ENCODE data around the gene TMEM132C.

TMEM132C gene

DNA sequence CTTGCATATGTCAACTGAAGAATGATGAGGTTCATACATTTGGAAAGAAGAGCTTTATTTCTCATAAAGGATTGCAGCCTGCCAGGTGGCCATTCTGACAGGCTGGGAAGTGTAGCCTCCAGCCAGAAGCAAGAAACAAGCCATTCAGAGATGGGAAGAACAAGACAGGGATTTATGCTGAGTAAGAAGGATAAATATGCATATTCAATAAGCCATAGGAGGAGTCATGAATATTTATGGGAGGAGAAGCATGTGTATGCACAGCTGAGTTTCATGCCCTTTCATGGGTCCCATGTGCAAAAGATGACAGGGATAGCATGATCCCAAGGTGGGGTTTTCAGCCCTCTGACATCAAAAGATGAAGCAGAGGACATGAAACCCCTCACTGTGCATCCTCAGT, 269.8 kb downstream of the TMEM132C start (continued):
- TF ChIP-seq, protein P1, sequence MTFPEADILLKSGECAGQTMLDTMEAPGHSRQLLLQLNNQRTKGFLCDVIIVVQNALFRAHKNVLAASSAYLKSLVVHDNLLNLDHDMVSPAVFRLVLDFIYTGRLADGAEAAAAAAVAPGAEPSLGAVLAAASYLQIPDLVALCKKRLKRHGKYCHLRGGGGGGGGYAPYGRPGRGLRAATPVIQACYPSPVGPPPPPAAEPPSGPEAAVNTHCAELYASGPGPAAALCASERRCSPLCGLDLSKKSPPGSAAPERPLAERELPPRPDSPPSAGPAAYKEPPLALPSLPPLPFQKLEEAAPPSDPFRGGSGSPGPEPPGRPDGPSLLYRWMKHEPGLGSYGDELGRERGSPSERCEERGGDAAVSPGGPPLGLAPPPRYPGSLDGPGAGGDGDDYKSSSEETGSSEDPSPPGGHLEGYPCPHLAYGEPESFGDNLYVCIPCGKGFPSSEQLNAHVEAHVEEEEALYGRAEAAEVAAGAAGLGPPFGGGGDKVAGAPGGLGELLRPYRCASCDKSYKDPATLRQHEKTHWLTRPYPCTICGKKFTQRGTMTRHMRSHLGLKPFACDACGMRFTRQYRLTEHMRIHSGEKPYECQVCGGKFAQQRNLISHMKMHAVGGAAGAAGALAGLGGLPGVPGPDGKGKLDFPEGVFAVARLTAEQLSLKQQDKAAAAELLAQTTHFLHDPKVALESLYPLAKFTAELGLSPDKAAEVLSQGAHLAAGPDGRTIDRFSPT (tag by site-specific recombination; IDR thresholded peaks at IDR 0.05): no peak

DNA sequence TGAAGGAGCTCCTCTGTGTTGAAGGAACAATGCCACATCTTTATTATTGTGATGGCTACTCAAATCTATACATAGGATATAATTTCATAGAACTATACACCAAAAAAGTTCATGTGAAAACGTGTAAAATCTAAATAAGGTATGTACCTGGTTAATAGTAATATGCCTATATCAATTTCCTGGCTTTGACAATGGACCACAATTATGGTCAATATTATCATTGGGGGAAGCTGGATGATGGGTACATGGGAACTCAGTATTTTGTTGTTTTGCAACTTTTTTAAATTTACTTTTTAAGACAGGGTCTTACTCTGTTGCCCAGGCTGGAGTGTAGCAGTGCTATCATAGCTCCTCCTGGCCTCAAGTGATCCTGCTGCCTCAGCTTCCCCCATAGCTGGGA, 270.7 kb downstream of the TMEM132C start:
- no peaks in the 10 kb centered on the region for H3K4me1 ChIP-seq (ENCODE audit: control insufficient read depth, insufficient read depth, low read length)
- H3K36me3 ChIP-seq (ENCODE audit: control insufficient read depth in 2 of 2, insufficient read depth in 1 of 2, low read length in 2 of 2): no peaks in the 10 kb centered on the region
- H3K27ac ChIP-seq (ENCODE audit: extremely low read depth, low read depth, low read length): no peak overlapping the region
- ChIA-PET CTCF (interaction anchor here (0.5 kb wide), 1 partner anchor 1239 kb away, joined by 3 read pairs; no protein-coding TSS in a partner anchor), POLR2A (no interaction called here)
- no peaks in the 10 kb centered on the region for H3K9me3 ChIP-seq (ENCODE audit: control insufficient read depth, insufficient read depth, low read depth, low read length)
- TF ChIP-seq ZNF138 (tag by site-specific recombination; IDR thresholded peaks at IDR 0.05; ENCODE audit: borderline replicate concordance): no peak
- peak; percentile 90 for TF ChIP-seq ZNF529 (tag by site-specific recombination; IDR thresholded peaks at IDR 0.05; ENCODE audit: insufficient replicate concordance)
- H3K4me3 ChIP-seq (ENCODE audit: low read depth, low read length): no peak overlapping the region

DNA sequence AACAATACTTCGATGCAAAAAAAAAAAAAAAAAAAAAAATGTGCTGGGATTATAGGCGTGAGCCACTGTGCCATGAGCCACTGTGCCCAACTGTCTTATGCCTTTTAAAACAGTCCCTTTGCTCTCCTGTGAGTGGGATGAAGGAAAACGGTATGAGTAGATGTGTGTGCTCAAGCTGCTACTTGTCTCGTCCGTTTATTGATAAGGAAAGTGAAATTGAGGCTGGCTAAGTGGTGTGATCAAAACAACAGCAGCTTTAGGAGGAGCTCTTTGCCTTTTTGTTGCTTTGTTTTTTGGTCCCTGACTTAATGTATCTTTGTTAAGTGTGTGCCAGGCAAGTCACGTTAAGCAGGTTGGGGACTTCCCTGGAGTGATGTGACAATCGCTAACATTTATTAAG, 275.9 kb downstream of the TMEM132C start:
- Histone ChIP-seq H3K27ac (ENCODE audit: extremely low read depth, low read depth, low read length) (no peak overlapping the region), H3K4me1 (ENCODE audit: control insufficient read depth, insufficient read depth, low read length) (no peaks in the 10 kb centered on the region), H3K36me3 (ENCODE audit: control insufficient read depth in 2 of 2, insufficient read depth in 1 of 2, low read length in 2 of 2) (no peaks in the 10 kb centered on the region), H3K4me3 (ENCODE audit: low read depth, low read length) (no peak overlapping the region), H3K9me3 (ENCODE audit: control insufficient read depth, insufficient read depth, low read depth, low read length) (no peaks in the 10 kb centered on the region)
- ChIA-PET POLR2A (no interaction called here), CTCF (interaction anchor here (0.7 kb wide), 1 partner anchor 226 kb away, joined by 3 read pairs; no protein-coding TSS in a partner anchor)
- no peak for TF ChIP-seq ZNF175 (tag by site-specific recombination; IDR thresholded peaks at IDR 0.05)

DNA sequence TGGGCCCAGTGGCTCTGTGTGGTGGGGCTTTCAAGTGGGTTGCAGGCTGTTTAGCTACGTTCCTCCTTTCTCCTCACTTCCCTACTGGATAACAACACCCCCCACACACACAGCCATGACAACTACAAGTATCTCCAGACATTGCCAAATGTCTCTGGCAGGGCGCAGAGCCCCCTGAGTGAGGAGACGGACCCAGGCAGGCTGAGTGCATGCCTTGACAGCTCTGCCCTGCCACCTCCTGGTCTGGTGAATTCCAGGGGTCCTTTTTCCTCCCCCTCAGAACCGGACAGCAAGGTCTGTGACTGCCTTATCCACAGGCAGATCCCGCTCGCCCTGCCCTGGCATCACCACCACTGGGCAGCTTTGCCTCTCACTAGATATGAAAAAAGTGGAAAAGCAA, 276.5 kb downstream of the TMEM132C start:
- Histone ChIP-seq H3K9me3 (ENCODE audit: control insufficient read depth, insufficient read depth, low read depth, low read length) (no peaks in the 10 kb centered on the region), H3K36me3 (ENCODE audit: control insufficient read depth in 2 of 2, insufficient read depth in 1 of 2, low read length in 2 of 2) (no peaks in the 10 kb centered on the region), H3K4me3 (ENCODE audit: low read depth, low read length) (no peak overlapping the region), H3K27ac (ENCODE audit: extremely low read depth, low read depth, low read length) (no peak overlapping the region), H3K4me1 (ENCODE audit: control insufficient read depth, insufficient read depth, low read length) (no peaks in the 10 kb centered on the region)
- ChIA-PET POLR2A (no interaction called here), CTCF (interaction anchor here (0.7 kb wide), 1 partner anchor 226 kb away, joined by 3 read pairs; no protein-coding TSS in a partner anchor)
- TF ChIP-seq ZNF239 (tag by site-specific recombination; IDR thresholded peaks at IDR 0.05): no peak
- TF ChIP-seq KLF9 (tag by site-specific recombination; IDR thresholded peaks at IDR 0.05; ENCODE audit: low read depth): no peak
- TF ChIP-seq ZNF600 (tag by site-specific recombination; IDR thresholded peaks at IDR 0.05): no peak
- TF ChIP-seq, protein P2, sequence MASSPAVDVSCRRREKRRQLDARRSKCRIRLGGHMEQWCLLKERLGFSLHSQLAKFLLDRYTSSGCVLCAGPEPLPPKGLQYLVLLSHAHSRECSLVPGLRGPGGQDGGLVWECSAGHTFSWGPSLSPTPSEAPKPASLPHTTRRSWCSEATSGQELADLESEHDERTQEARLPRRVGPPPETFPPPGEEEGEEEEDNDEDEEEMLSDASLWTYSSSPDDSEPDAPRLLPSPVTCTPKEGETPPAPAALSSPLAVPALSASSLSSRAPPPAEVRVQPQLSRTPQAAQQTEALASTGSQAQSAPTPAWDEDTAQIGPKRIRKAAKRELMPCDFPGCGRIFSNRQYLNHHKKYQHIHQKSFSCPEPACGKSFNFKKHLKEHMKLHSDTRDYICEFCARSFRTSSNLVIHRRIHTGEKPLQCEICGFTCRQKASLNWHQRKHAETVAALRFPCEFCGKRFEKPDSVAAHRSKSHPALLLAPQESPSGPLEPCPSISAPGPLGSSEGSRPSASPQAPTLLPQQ (tag by site-specific recombination; IDR thresholded peaks at IDR 0.05): no peak
- no peak for TF ChIP-seq ZNF830 (tag by site-specific recombination; IDR thresholded peaks at IDR 0.05; ENCODE audit: low read depth)
- TF ChIP-seq, protein P3, sequence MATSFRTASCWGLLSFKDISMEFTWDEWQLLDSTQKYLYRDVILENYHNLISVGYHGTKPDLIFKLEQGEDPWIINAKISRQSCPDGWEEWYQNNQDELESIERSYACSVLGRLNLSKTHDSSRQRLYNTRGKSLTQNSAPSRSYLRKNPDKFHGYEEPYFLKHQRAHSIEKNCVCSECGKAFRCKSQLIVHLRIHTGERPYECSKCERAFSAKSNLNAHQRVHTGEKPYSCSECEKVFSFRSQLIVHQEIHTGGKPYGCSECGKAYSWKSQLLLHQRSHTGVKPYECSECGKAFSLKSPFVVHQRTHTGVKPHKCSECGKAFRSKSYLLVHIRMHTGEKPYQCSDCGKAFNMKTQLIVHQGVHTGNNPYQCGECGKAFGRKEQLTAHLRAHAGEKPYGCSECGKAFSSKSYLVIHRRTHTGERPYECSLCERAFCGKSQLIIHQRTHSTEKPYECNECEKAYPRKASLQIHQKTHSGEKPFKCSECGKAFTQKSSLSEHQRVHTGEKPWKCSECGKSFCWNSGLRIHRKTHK (tag by site-specific recombination; IDR thresholded peaks at IDR 0.05): no peak
- no peak for TF ChIP-seq KLF10 (tag by site-specific recombination; IDR thresholded peaks at IDR 0.05)
- TF ChIP-seq, protein P4, sequence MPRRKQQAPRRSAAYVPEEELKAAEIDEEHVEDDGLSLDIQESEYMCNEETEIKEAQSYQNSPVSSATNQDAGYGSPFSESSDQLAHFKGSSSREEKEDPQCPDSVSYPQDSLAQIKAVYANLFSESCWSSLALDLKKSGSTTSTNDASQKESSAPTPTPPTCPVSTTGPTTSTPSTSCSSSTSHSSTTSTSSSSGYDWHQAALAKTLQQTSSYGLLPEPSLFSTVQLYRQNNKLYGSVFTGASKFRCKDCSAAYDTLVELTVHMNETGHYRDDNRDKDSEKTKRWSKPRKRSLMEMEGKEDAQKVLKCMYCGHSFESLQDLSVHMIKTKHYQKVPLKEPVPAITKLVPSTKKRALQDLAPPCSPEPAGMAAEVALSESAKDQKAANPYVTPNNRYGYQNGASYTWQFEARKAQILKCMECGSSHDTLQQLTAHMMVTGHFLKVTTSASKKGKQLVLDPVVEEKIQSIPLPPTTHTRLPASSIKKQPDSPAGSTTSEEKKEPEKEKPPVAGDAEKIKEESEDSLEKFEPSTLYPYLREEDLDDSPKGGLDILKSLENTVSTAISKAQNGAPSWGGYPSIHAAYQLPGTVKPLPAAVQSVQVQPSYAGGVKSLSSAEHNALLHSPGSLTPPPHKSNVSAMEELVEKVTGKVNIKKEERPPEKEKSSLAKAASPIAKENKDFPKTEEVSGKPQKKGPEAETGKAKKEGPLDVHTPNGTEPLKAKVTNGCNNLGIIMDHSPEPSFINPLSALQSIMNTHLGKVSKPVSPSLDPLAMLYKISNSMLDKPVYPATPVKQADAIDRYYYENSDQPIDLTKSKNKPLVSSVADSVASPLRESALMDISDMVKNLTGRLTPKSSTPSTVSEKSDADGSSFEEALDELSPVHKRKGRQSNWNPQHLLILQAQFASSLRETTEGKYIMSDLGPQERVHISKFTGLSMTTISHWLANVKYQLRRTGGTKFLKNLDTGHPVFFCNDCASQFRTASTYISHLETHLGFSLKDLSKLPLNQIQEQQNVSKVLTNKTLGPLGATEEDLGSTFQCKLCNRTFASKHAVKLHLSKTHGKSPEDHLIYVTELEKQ (tag by site-specific recombination; IDR thresholded peaks at IDR 0.05; ENCODE audit: borderline replicate concordance): no peak
- TF ChIP-seq, protein P1 (tag by site-specific recombination; IDR thresholded peaks at IDR 0.05): no peak
- no peak for TF ChIP-seq HOXC10 (CRISPR knock-in tag; IDR thresholded peaks at IDR 0.05)
- TF ChIP-seq ZNF202 (tag by site-specific recombination; IDR thresholded peaks at IDR 0.05; ENCODE audit: borderline replicate concordance): no peak
- TF ChIP-seq ZNF677 (tag by site-specific recombination; IDR thresholded peaks at IDR 0.05): no peak
- TF ChIP-seq ZNF302 (tag by site-specific recombination; IDR thresholded peaks at IDR 0.05; ENCODE audit: low read depth): no peak
- TF ChIP-seq ZNF785 (tag by site-specific recombination; IDR thresholded peaks at IDR 0.05): no peak
- TF ChIP-seq FEZF1 (tag by site-specific recombination; IDR thresholded peaks at IDR 0.05): no peak
- TF ChIP-seq ZNF776 (tag by site-specific recombination; IDR thresholded peaks at IDR 0.05; ENCODE audit: borderline replicate concordance): no peak

Data from HEK293 (cell line).